WTC11 (cell line): ENCODE data around the gene CKAP2L.

Source experiments
- AFF4 ChIP-seq: sonication (generic); formaldehyde crosslinking; IDR thresholded peaks from 2 replicates; pipeline ENCODE4 v1.8.1; 2023; ENCODE audit warnings: mild to moderate bottlenecking, missing genetic modification reagents, borderline replicate concordance
- CREB1 ChIP-seq: sonication (generic); formaldehyde crosslinking; IDR thresholded peaks from 2 replicates; pipeline ENCODE4 v1.8.0; 2023; ENCODE audit warnings: mild to moderate bottlenecking, missing genetic modification reagents
- MAX ChIP-seq: sonication (generic); formaldehyde crosslinking; IDR thresholded peaks from 2 replicates; pipeline ENCODE4 v1.8.0; 2022; ENCODE audit warnings: mild to moderate bottlenecking, missing genetic modification reagents
- SP1 ChIP-seq: sonication (generic); formaldehyde crosslinking; conservative IDR thresholded peaks from 2 replicates; pipeline ENCODE4 v1.8.1; 2022; ENCODE audit warnings: missing genetic modification reagents
- USF2 ChIP-seq: sonication (generic); formaldehyde crosslinking; IDR thresholded peaks from 2 replicates; pipeline ENCODE4 v1.8.1; 2023; ENCODE audit warnings: mild to moderate bottlenecking, missing genetic modification reagents, moderate library complexity
- ZBTB21 ChIP-seq: sonication (generic); formaldehyde crosslinking; IDR thresholded peaks from 2 replicates; pipeline ENCODE4 v1.8.1; 2023; ENCODE audit warnings: mild to moderate bottlenecking, missing genetic modification reagents, borderline replicate concordance
- ZNF138 ChIP-seq: sonication (generic); formaldehyde crosslinking; conservative IDR thresholded peaks from 2 replicates; pipeline ENCODE4 v1.8.1; 2022; ENCODE audit warnings: mild to moderate bottlenecking, moderate library complexity, missing genetic modification reagents

- TF ChIP-seq SP1 (CRISPR knock-in tag) = no peak
- TF ChIP-seq ZBTB21 (CRISPR knock-in tag) = no peak
- no peak for TF ChIP-seq MAX (CRISPR knock-in tag)
- TF ChIP-seq CREB1 = no peak
- TF ChIP-seq ZNF138 (CRISPR knock-in tag) = no peak
- TF ChIP-seq AFF4 (CRISPR knock-in tag) = no peak
- no peak for TF ChIP-seq USF2
These were observed 2.1 kb downstream of the CKAP2L start for GRCh38 chr2:112762276-112762675.
